Panc1 (cell line): ENCODE results near the gene TMCO4. TPM values are rescaled to one million over a fixed set of nuclear protein-coding genes. Genes with fewer than 3 reads are reported as not detected.

Experiments used
- ATAC-seq: fragments of 200-7000 bp; cut with Tn5 transposase; 2 replicates; pipeline ENCODE4 v1.9.1; 2020; ENCODE audit warnings: mild to moderate bottlenecking, moderate library complexity
- BruUV-seq: library from RNA; stranded (reverse); fragments of 400-500 nt; replicated peaks from 2 replicates; lab custom pipeline; 2021; lab: Mats Ljungman, UMichigan
- CTCF ChIA-PET: fragments of 300-600 bp; sonication (Branson Sonifier 250); formaldehyde crosslinking; loops from one replicate; lab custom pipeline; 2022; ENCODE audit warnings: antibody characterized with exemption; lab: Charles Lee
- POLR2A ChIA-PET: fragments of 300-600 bp; sonication (Branson Sonifier 250); formaldehyde crosslinking; loops from one replicate; lab custom pipeline; 2022; ENCODE audit warnings: antibody characterized with exemption; lab: Charles Lee
- DNase-seq: peaks from one replicate; pipeline ENCODE4 v3.0.0-alpha.2; 2010; ENCODE audit warnings: low read depth, low spot score
- H3K27ac ChIP-seq: 2 replicates; pipeline ENCODE4 v1.5.1; 2011; ENCODE audit warnings: mild to moderate bottlenecking, low read length, inconsistent platforms
- H3K27me3 ChIP-seq: fragments of 200-500 bp; sonication (Bioruptor generic); 2 replicates; pipeline ENCODE4 v1.6.0; 2014; ENCODE audit warnings: low read length, inconsistent platforms; ENCODE audit not compliant: control insufficient read depth, insufficient read depth
- H3K36me3 ChIP-seq: fragments of 200-500 bp; sonication (Bioruptor generic); 2 replicates; pipeline ENCODE4 v1.5.1; 2014; ENCODE audit warnings: inconsistent platforms, mild to moderate bottlenecking, low read length, moderate library complexity; ENCODE audit not compliant: control insufficient read depth, insufficient read depth
- H3K4me1 ChIP-seq: 2 replicates; pipeline ENCODE4 v1.5.1; 2011; ENCODE audit warnings: inconsistent platforms, mild to moderate bottlenecking, low read length, moderate library complexity; ENCODE audit not compliant: control insufficient read depth, insufficient read depth
- H3K4me3 ChIP-seq, 2 experiments: 2 replicates each; pipeline ENCODE4 v1.5.1; 2011 to 2012; ENCODE audit warnings: low read depth in 2 of 2, low read length in 2 of 2, mild to moderate bottlenecking in 2 of 2, inconsistent platforms in 1 of 2, moderate library complexity in 1 of 2
- H3K9me3 ChIP-seq: fragments of 200-500 bp; sonication (Bioruptor generic); 2 replicates; pipeline ENCODE4 v1.5.1; 2014; ENCODE audit warnings: low read depth, mild to moderate bottlenecking, inconsistent platforms, low read length, moderate library complexity; ENCODE audit not compliant: control insufficient read depth, insufficient read depth
- POLR2AphosphoS5 ChIP-seq: IDR thresholded peaks from 2 replicates; pipeline ENCODE4 v1.6.1; 2012; ENCODE audit warnings: mild to moderate bottlenecking, low read depth, low read length, moderate library complexity
- SIN3A ChIP-seq: IDR thresholded peaks from 2 replicates; pipeline ENCODE4 v1.6.1; 2012; ENCODE audit warnings: low read depth, mild to moderate bottlenecking, low read length, moderate library complexity, borderline replicate concordance; ENCODE audit not compliant: insufficient read depth
- TCF7L2 ChIP-seq: IDR thresholded peaks from 2 replicates; pipeline ENCODE4 v1.6.1; 2011; ENCODE audit warnings: mild to moderate bottlenecking, low read depth, low read length, inconsistent platforms
- in situ Hi-C: cut with HindIII; loops from 2 replicates; pipeline ENCODE4 v1.10.0; 2016; ENCODE audit warnings: low sequenced_read_pairs, low pct_unique_long_range_greater_than_20kb
- intact Hi-C: fragments of 100-400 bp; cut with micrococcal nuclease; formaldehyde crosslinking; loops from one replicate; pipeline ENCODE4 v1.10.0; 2022; ENCODE audit not compliant: unreplicated experiment
- total RNA-seq: library from RNA; stranded (reverse); gene quantifications from one replicate; pipeline ENCODE4 v1.2.1, GENCODE V29; 2021; ENCODE audit not compliant: unreplicated experiment
- TF ChIP-seq, protein P1 (sequence below): fragments of 450-650 bp; IDR thresholded peaks from 2 replicates; pipeline ENCODE4 v1.5.1; 2017; ENCODE audit warnings: mild to moderate bottlenecking
- TF ChIP-seq, protein P2 (sequence below), 2 experiments: IDR thresholded peaks; 2 replicates each; pipeline ENCODE4 v1.6.1; 2011 to 2012; ENCODE audit warnings: low read depth in 2 of 2, control low read depth in 1 of 2, low read length in 1 of 2, mild to moderate bottlenecking in 1 of 2, moderate library complexity in 1 of 2; ENCODE audit not compliant: insufficient read depth in 1 of 2

Gene TMCO4
- total RNA-seq, 1 experiment from 2014 or later = 13.2 TPM

DNA sequence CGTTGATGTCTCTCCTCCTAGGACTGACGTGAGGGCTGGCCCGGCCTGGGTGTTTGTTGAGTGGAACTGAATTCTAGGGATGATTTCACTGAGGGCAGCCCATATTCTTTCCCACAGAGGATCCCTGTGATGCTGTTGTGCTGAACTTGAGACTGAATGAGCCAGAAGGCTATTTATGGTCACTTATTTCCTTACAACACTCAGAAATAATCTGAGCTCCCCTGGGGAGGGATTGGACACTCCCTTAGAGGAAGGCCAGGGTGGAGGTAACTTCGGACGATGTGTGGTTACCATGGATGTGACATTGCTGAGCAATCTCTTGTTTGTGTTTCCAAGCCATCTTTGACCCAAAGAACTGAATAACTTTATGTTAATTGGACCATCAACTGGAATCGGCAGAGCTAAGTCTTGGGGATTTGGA lies 5.1 kb upstream of the TMCO4 start:
- Histone ChIP-seq H3K4me1 (no peaks in the 10 kb centered on the region), H3K4me3 (no peak overlapping the region), H3K27ac (no peak overlapping the region), H3K9me3 (no peaks in the 10 kb centered on the region), H3K36me3 (no peaks in the 10 kb centered on the region), H3K27me3 (no peaks in the 10 kb centered on the region)
- no peak for ATAC-seq
- intact Hi-C loops = no loop called here
- CTCF ChIA-PET = no interaction called here
- TF ChIP-seq SIN3A = no peak
- TF ChIP-seq POLR2AphosphoS5 = no peak
- TF ChIP-seq, protein P1, sequence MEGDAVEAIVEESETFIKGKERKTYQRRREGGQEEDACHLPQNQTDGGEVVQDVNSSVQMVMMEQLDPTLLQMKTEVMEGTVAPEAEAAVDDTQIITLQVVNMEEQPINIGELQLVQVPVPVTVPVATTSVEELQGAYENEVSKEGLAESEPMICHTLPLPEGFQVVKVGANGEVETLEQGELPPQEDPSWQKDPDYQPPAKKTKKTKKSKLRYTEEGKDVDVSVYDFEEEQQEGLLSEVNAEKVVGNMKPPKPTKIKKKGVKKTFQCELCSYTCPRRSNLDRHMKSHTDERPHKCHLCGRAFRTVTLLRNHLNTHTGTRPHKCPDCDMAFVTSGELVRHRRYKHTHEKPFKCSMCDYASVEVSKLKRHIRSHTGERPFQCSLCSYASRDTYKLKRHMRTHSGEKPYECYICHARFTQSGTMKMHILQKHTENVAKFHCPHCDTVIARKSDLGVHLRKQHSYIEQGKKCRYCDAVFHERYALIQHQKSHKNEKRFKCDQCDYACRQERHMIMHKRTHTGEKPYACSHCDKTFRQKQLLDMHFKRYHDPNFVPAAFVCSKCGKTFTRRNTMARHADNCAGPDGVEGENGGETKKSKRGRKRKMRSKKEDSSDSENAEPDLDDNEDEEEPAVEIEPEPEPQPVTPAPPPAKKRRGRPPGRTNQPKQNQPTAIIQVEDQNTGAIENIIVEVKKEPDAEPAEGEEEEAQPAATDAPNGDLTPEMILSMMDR = no peak
- no peak for TF ChIP-seq TCF7L2
- TF ChIP-seq, protein P2, sequence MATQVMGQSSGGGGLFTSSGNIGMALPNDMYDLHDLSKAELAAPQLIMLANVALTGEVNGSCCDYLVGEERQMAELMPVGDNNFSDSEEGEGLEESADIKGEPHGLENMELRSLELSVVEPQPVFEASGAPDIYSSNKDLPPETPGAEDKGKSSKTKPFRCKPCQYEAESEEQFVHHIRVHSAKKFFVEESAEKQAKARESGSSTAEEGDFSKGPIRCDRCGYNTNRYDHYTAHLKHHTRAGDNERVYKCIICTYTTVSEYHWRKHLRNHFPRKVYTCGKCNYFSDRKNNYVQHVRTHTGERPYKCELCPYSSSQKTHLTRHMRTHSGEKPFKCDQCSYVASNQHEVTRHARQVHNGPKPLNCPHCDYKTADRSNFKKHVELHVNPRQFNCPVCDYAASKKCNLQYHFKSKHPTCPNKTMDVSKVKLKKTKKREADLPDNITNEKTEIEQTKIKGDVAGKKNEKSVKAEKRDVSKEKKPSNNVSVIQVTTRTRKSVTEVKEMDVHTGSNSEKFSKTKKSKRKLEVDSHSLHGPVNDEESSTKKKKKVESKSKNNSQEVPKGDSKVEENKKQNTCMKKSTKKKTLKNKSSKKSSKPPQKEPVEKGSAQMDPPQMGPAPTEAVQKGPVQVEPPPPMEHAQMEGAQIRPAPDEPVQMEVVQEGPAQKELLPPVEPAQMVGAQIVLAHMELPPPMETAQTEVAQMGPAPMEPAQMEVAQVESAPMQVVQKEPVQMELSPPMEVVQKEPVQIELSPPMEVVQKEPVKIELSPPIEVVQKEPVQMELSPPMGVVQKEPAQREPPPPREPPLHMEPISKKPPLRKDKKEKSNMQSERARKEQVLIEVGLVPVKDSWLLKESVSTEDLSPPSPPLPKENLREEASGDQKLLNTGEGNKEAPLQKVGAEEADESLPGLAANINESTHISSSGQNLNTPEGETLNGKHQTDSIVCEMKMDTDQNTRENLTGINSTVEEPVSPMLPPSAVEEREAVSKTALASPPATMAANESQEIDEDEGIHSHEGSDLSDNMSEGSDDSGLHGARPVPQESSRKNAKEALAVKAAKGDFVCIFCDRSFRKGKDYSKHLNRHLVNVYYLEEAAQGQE (IDR thresholded peaks at IDR 0.05; ENCODE audit: insufficient read depth in 1 of 2, low read depth in 2 of 2, low read length in 1 of 2) = no peak
- BruUV-seq = no TSS peak
- DNase-seq = no peak
- in situ Hi-C loops = no loop called here
- POLR2A ChIA-PET = no interaction called here

DNA sequence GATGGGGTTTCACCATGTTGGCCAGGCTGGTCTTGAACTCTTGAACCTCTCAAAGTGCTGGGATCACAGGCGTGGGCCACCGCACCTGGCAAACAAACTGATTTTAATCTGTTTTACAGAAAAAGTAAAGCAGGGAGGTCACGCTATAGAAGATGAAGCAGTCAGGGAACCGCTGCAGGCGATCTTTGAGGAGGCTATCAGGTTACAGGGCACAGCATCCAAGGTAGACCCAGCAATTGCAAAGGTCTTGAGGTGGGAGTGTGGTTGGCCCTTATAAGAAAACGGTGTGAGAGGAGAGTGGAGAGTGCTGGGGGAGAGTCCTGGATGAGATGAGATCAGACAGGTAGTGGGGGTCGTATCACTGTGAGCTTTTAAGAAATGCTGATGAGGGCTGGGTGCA lies 2.6 kb upstream of the TMCO4 start:
- H3K27me3 ChIP-seq = no peaks in the 10 kb centered on the region
- H3K27ac ChIP-seq = no peak overlapping the region
- H3K4me3 ChIP-seq = no peak overlapping the region
- ChIA-PET POLR2A (no interaction called here), CTCF (no interaction called here)
- no TSS peak for BruUV-seq
- H3K4me1 ChIP-seq = peaks cover 5% of the 10 kb centered on the region
- no peaks in the 10 kb centered on the region for H3K36me3 ChIP-seq
- TF ChIP-seq, protein P2 (IDR thresholded peaks at IDR 0.05; ENCODE audit: insufficient read depth in 1 of 2, low read depth in 2 of 2, low read length in 1 of 2) = no peak
- TF ChIP-seq POLR2AphosphoS5 (no peak), TCF7L2 (no peak), SIN3A (no peak)
- TF ChIP-seq, protein P1 = no peak
- in situ Hi-C loops = no loop called here
- no peak for DNase-seq
- H3K9me3 ChIP-seq = no peaks in the 10 kb centered on the region
- intact Hi-C loops = no loop called here
- ATAC-seq = no peak
